G401.6 (cell line): Measurements from ENCODE around the gene DHRS1.
A peak's percentile ranks its signal among the peaks of the same experiment; 100 is the strongest.

Experiments
- FAIRE-seq: peaks from 2 replicates; lab custom pipeline; 2012; peaks lifted over from hg19 to GRCh38; lab: Jason Lieb, UNC

The DHRS1 gene

GRCh38 chr14:24299255-24300191 is at the start of gene DHRS1, which contains the start of gene NOP9:
Gene DHRS1, minus strand, starts transcription at chr14:24299780. Its CDS starts 674 bp downstream, at chr14:24299106.
Gene NOP9, plus strand, starts transcription at chr14:24299850. Its CDS starts 105 bp downstream, at chr14:24299955.
- peak; percentile 91 for FAIRE-seq

- FAIRE-seq, result no peak
These were observed 48.6 kb upstream of the DHRS1 start for GRCh38 chr14:24348186-24348585.

- FAIRE-seq, result no peak
These were observed 47.6 kb upstream of the DHRS1 start for GRCh38 chr14:24347134-24347533.

GRCh38 chr14:24343795-24344660 is 44.4 kb upstream of the DHRS1 start:
- FAIRE-seq, result no peak

GRCh38 chr14:24342889-24343288 is 43.3 kb upstream of the DHRS1 start:
- no peak for FAIRE-seq

- no peak for FAIRE-seq
These were observed 41.0 kb upstream of the DHRS1 start for GRCh38 chr14:24340606-24341005.

- FAIRE-seq, result no peak
These were observed 39.9 kb upstream of the DHRS1 start, which contains the start of gene RIPK3 for GRCh38 chr14:24339284-24340151. Gene RIPK3, minus strand, starts transcription at chr14:24339991. Its CDS starts 165 bp downstream, at chr14:24339826.

- FAIRE-seq, result no peak
These were observed 39.3 kb upstream of the DHRS1 start for GRCh38 chr14:24338843-24339242.

- FAIRE-seq, result no peak
These were observed 38.2 kb upstream of the DHRS1 start for GRCh38 chr14:24337824-24338175.

- FAIRE-seq, result no peak
These were observed 37.7 kb upstream of the DHRS1 start for GRCh38 chr14:24337144-24337823.

- FAIRE-seq, result no peak
These were observed 36.0 kb upstream of the DHRS1 start for GRCh38 chr14:24335461-24336171.

- FAIRE-seq, result no peak
These were observed 35.1 kb upstream of the DHRS1 start, which contains the start of gene ADCY4 for GRCh38 chr14:24334431-24335291. Gene ADCY4, minus strand, starts transcription at chr14:24335071. Its CDS starts 419 bp downstream, at chr14:24334652.

GRCh38 chr14:24332268-24332993 is 32.9 kb upstream of the DHRS1 start:
- FAIRE-seq, result no peak

- FAIRE-seq, result no peak
These were observed 32.2 kb upstream of the DHRS1 start for GRCh38 chr14:24331731-24332267.

- no peak for FAIRE-seq
These were observed 31.5 kb upstream of the DHRS1 start for GRCh38 chr14:24330973-24331674.

- FAIRE-seq, result no peak
These were observed 30.2 kb upstream of the DHRS1 start for GRCh38 chr14:24329736-24330135.

GRCh38 chr14:24329073-24329663 is 29.6 kb upstream of the DHRS1 start:
- no peak for FAIRE-seq
